Measurements from ENCODE around the gene ANKRD9. TPM values are rescaled to one million over a fixed set of nuclear protein-coding genes. Genes with fewer than 3 reads are reported as not detected.

ANKRD9 gene
- total and polyA plus RNA-seq, 4 experiments from 2014 or later = 0.69 to 2.5 (median 1.8) TPM; not detected in 1

- DNase-seq = no peak
- Mint-ChIP-seq H3K4me3 (no peak overlapping the region), H3K4me1 (peaks cover 4 to 13% (median 6%) of the 10 kb centered on the region in 4 donors), H3K9me3 (peaks cover 0 to 2% (median 0%) of the 10 kb centered on the region in 8 donors), H3K27ac (no peak overlapping the region), H3K36me3 (no peaks in the 10 kb centered on the region), H3K27me3 (no peaks in the 10 kb centered on the region)
- H3K9me3 ChIP-seq (ENCODE audit: control insufficient read depth in 1 of 2, low read length in 2 of 2) = no peaks in the 10 kb centered on the region
- H3K36me3 ChIP-seq (ENCODE audit: insufficient read depth, low read length) = no peaks in the 10 kb centered on the region
- no peaks in the 10 kb centered on the region for H3K27me3 ChIP-seq (ENCODE audit: insufficient read depth, low read length)
- CTCF ChIA-PET (ENCODE audit: partially characterized antibody) = interaction anchor here (1.2 kb wide), 1 partner anchor 10 kb away, joined by 3 read pairs; no protein-coding TSS in a partner anchor
- H3K4me1 ChIP-seq (ENCODE audit: insufficient read depth, low read length) = peaks cover 10% of the 10 kb centered on the region
- POLR2A ChIA-PET (ENCODE audit: partially characterized antibody) = no interaction called here
- no peak overlapping the region for H3K4me3 ChIP-seq (ENCODE audit: low read length in 2 of 2)
- no peak overlapping the region for H3K27ac ChIP-seq (ENCODE audit: low read depth, low read length)
- intact Hi-C loops (cut with micrococcal nuclease) = no loop called here
Observed at GRCh38 chr14:102532204-102532658, 22.7 kb upstream of the ANKRD9 start.

DNA sequence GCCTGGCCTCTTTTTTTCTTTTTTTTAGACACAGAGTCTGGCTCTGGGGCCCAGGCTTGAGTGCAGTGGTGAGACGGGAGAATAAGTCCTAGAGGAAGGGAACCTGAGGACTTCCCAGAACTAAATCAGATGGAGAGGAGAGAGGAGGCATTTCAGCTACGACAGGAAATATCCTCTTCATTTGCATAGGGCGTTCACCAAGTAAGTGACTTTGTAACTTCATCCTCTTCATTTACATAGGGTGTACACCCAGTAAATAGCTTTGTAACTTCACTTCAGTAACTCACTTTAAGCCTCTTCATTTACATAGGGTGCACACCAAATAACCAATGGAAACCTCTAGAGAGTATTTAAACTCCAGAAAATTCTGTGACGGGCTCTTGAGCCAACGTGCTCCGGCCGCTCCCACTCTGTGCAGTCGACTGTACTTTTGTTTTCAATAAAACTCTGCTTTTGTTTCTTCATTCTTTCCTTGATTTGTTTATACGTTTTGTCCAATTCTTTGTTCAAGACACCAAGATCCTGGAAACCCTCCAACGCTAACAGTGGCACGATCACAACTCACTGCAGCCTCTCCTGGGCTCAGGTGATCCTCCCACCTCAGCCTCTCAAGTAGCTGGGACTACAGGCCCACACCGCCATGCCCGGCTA is 21.4 kb upstream of the ANKRD9 start:
- H3K9me3 Mint-ChIP-seq = peaks cover 0 to 2% (median 0%) of the 10 kb centered on the region in 8 donors
- H3K36me3 Mint-ChIP-seq = no peaks in the 10 kb centered on the region
- Histone ChIP-seq H3K9me3 (ENCODE audit: control insufficient read depth in 1 of 2, low read length in 2 of 2) (no peaks in the 10 kb centered on the region), H3K4me1 (ENCODE audit: insufficient read depth, low read length) (peaks cover 10% of the 10 kb centered on the region), H3K27ac (ENCODE audit: low read depth, low read length) (no peak overlapping the region), H3K36me3 (ENCODE audit: insufficient read depth, low read length) (no peaks in the 10 kb centered on the region), H3K4me3 (ENCODE audit: low read length in 2 of 2) (no peak overlapping the region), H3K27me3 (ENCODE audit: insufficient read depth, low read length) (no peaks in the 10 kb centered on the region)
- ChIA-PET POLR2A (ENCODE audit: partially characterized antibody) (no interaction called here), CTCF (ENCODE audit: partially characterized antibody) (no interaction called here)
- intact Hi-C loops (cut with micrococcal nuclease) = no loop called here
- peak overlapping the region in 6 of 7 donors; percentile 4 to 80 (median 48) for H3K27ac Mint-ChIP-seq
- H3K4me3 Mint-ChIP-seq = peak overlapping the region in 3 of 8 donors; percentile 46 to 70 (median 50)
- H3K27me3 Mint-ChIP-seq = no peaks in the 10 kb centered on the region
- H3K4me1 Mint-ChIP-seq = peaks cover 4 to 13% (median 7%) of the 10 kb centered on the region in 4 donors
- DNase-seq = no peak

GRCh38 chr14:102528431-102529170 is 19.0 kb upstream of the ANKRD9 start:
- no peak overlapping the region for H3K27ac ChIP-seq (ENCODE audit: low read depth, low read length)
- intact Hi-C loops (cut with micrococcal nuclease) = no loop called here

GRCh38 chr14:102525929-102526497 is 16.4 kb upstream of the ANKRD9 start:
- H3K36me3 Mint-ChIP-seq = no peaks in the 10 kb centered on the region
- POLR2A ChIA-PET (ENCODE audit: partially characterized antibody) = interaction anchor here (1.1 to 1.2 kb wide), 2 partner anchors 45 to 164 kb away, joined by 3 read pairs; partner anchors contain the start of genes CINP and TECPR2
- no peak overlapping the region for H3K4me3 ChIP-seq (ENCODE audit: low read length in 2 of 2)
- H3K36me3 ChIP-seq (ENCODE audit: insufficient read depth, low read length) = no peaks in the 10 kb centered on the region
- no peaks in the 10 kb centered on the region for H3K27me3 Mint-ChIP-seq
- peaks cover 17 to 40% (median 27%) of the 10 kb centered on the region in 4 donors for H3K4me1 Mint-ChIP-seq
- intact Hi-C loops (cut with micrococcal nuclease) = loop anchor here (1.0 to 2.0 kb wide), 2 partner anchors 66 to 169 kb away; partner anchors contain the start of gene RCOR1
- H3K4me1 ChIP-seq (ENCODE audit: insufficient read depth, low read length) = peaks cover 27% of the 10 kb centered on the region
- DNase-seq = no peak
- H3K27ac ChIP-seq (ENCODE audit: low read depth, low read length) = no peak overlapping the region
- H3K27me3 ChIP-seq (ENCODE audit: insufficient read depth, low read length) = no peaks in the 10 kb centered on the region
- peaks cover 0 to 2% (median 0%) of the 10 kb centered on the region in 8 donors for H3K9me3 Mint-ChIP-seq
- no peaks in the 10 kb centered on the region for H3K9me3 ChIP-seq (ENCODE audit: control insufficient read depth in 1 of 2, low read length in 2 of 2)
- CTCF ChIA-PET (ENCODE audit: partially characterized antibody) = interaction anchor here (0.6 to 12.2 kb wide), 10 partner anchors 10 to 212 kb away, joined by 3 to 252 read pairs (median 6); partner anchors contain the start of gene ANKRD9
- peak overlapping the region in 6 of 7 donors; percentile 70 to 95 (median 86) for H3K27ac Mint-ChIP-seq
- H3K4me3 Mint-ChIP-seq = peak overlapping the region in 6 of 8 donors; percentile 71 to 92 (median 80)

More at GRCh38 chr14:102528431-102529170, 19.0 kb upstream of the ANKRD9 start:
- Histone ChIP-seq H3K4me1 (ENCODE audit: insufficient read depth, low read length) (peaks cover 23% of the 10 kb centered on the region), H3K27me3 (ENCODE audit: insufficient read depth, low read length) (no peaks in the 10 kb centered on the region), H3K9me3 (ENCODE audit: control insufficient read depth in 1 of 2, low read length in 2 of 2) (no peaks in the 10 kb centered on the region), H3K36me3 (ENCODE audit: insufficient read depth, low read length) (no peaks in the 10 kb centered on the region), H3K4me3 (ENCODE audit: low read length in 2 of 2) (no peak overlapping the region)
- Mint-ChIP-seq H3K9me3 (peaks cover 0 to 2% (median 0%) of the 10 kb centered on the region in 8 donors), H3K4me1 (peaks cover 14 to 34% (median 23%) of the 10 kb centered on the region in 4 donors), H3K36me3 (no peaks in the 10 kb centered on the region), H3K4me3 (no peak overlapping the region), H3K27ac (peak overlapping the region in 1 of 7 donors; percentile 29), H3K27me3 (no peaks in the 10 kb centered on the region)
- ChIA-PET CTCF (ENCODE audit: partially characterized antibody) (interaction anchor here (1.5 kb wide), 1 partner anchor 66 kb away, joined by 6 read pairs; no protein-coding TSS in a partner anchor), POLR2A (ENCODE audit: partially characterized antibody) (no interaction called here)
- DNase-seq = no peak

DNA sequence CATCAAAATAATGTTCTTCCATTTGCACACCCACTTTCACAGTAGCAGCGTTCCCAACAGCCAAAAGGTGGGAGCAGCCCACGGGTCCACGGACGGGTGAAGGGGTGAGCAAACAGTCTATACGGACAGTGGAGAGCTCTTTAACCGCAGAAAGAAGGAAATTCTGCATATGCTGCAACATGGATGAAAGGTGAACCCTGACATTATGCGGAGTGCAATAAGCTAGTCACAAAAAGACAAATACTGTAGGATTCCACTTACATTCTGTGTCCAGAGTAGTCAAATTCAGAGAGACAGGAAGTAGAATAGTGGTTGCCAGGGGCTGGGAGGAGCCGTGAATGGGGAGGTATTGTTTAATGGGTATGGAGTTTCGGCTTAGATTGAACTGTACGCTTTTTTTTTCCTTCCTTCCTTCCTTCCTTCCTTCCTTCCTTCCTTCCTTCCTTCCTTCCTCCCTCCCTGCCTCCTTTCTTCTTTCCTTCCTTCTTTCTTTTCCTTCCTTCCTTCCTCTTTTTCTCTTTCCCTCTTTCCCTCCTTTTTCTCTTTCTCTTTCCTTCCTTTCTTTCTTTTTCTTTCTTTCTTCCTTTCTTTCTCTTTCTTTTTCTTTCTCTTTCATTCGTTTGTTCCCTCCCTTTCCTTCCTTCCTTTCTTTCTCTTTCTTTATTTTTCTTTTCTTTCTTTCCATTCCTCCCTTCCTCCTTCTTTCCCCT is 15.8 kb upstream of the ANKRD9 start:
- no peaks in the 10 kb centered on the region for H3K9me3 ChIP-seq (ENCODE audit: control insufficient read depth in 1 of 2, low read length in 2 of 2)
- H3K4me3 ChIP-seq (ENCODE audit: low read length in 2 of 2) = peak overlapping the region; percentile 59 to 87
- peaks cover 16 to 34% (median 24%) of the 10 kb centered on the region in 4 donors for H3K4me1 Mint-ChIP-seq
- CTCF ChIA-PET (ENCODE audit: partially characterized antibody) = interaction anchor here (0.6 to 12.2 kb wide), 17 partner anchors 9 to 393 kb away, joined by 3 to 252 read pairs (median 5); partner anchors contain the start of genes ANKRD9 and ZNF839
- peak overlapping the region; percentile 48 for H3K27ac ChIP-seq (ENCODE audit: low read depth, low read length)
- peak; percentile 48 to 69 (median 57) for DNase-seq
- H3K4me1 ChIP-seq (ENCODE audit: insufficient read depth, low read length) = peaks cover 22% of the 10 kb centered on the region
- no peaks in the 10 kb centered on the region for H3K27me3 Mint-ChIP-seq
- peaks cover 0 to 2% (median 0%) of the 10 kb centered on the region in 8 donors for H3K9me3 Mint-ChIP-seq
- H3K36me3 ChIP-seq (ENCODE audit: insufficient read depth, low read length) = no peaks in the 10 kb centered on the region
- H3K27me3 ChIP-seq (ENCODE audit: insufficient read depth, low read length) = no peaks in the 10 kb centered on the region
- peak overlapping the region; percentile 80 to 93 (median 89) for H3K4me3 Mint-ChIP-seq
- POLR2A ChIA-PET (ENCODE audit: partially characterized antibody) = interaction anchor here (1.0 to 2.9 kb wide), 7 partner anchors 16 to 169 kb away, joined by 3 to 9 read pairs (median 4); partner anchors contain the start of genes ANKRD9, CINP, RCOR1 and TECPR2
- intact Hi-C loops (cut with micrococcal nuclease) = loop anchor here (1.0 to 2.0 kb wide), 2 partner anchors 67 to 169 kb away; partner anchors contain the start of gene RCOR1
- H3K36me3 Mint-ChIP-seq = no peaks in the 10 kb centered on the region
- peak overlapping the region; percentile 70 to 95 (median 90) for H3K27ac Mint-ChIP-seq

DNA sequence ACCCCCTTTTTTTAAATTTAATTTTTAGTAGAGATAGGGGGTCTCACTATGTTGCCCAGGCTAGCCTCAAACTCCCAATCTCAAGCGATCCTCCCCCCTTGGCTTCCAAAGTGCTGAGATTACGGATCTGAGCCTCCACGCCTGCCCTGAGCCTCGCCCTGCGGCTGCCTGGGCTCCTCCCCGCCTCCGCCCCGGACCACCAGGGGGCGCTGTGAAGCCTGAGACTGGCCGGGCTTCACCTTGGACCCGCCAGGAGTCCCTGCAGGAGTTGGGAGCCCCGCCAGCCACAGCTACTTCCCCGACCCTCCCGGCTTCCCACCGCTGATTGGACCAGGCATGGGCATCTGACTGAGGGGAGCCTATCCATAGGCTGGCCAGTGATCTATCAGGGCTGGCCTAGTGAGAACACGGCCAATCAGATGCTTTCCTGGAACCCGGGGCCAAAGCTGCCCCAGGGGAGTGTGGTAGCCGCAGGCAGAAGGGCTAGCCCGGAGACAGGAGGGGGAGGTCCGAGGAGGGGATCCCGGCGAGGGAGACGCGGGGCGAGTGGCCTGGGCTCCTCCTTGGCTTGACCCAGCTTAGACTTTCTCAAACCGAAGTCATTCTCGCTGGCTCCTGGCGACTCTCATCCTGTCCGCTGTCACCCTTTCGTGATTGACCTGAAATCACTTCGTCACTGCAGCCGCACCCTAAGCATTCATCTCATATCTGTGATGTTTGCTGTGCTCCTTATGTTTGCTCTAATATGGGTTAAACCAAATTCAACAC is 15.1 kb upstream of the ANKRD9 start:
- ChIA-PET CTCF (ENCODE audit: partially characterized antibody) (interaction anchor here (0.6 to 12.2 kb wide), 16 partner anchors 9 to 393 kb away, joined by 3 to 252 read pairs (median 6); partner anchors contain the start of genes ANKRD9 and ZNF839), POLR2A (ENCODE audit: partially characterized antibody) (interaction anchor here (0.7 to 2.9 kb wide), 7 partner anchors 15 to 170 kb away, joined by 3 to 9 read pairs (median 4); partner anchors contain the start of genes ANKRD9 and RCOR1)
- no peaks in the 10 kb centered on the region for H3K27me3 ChIP-seq (ENCODE audit: insufficient read depth, low read length)
- Mint-ChIP-seq H3K4me1 (peaks cover 14 to 31% (median 24%) of the 10 kb centered on the region in 4 donors), H3K36me3 (no peaks in the 10 kb centered on the region), H3K27me3 (no peaks in the 10 kb centered on the region), H3K4me3 (peak overlapping the region; percentile 80 to 93 (median 89)), H3K9me3 (no peaks in the 10 kb centered on the region), H3K27ac (peak overlapping the region; percentile 70 to 95 (median 90))
- intact Hi-C loops (cut with micrococcal nuclease) = loop anchor here (1.0 to 5.0 kb wide), 3 partner anchors 68 to 393 kb away; partner anchors contain the start of gene RCOR1
- no peaks in the 10 kb centered on the region for H3K36me3 ChIP-seq (ENCODE audit: insufficient read depth, low read length)
- peak overlapping the region; percentile 48 for H3K27ac ChIP-seq (ENCODE audit: low read depth, low read length)
- H3K9me3 ChIP-seq (ENCODE audit: control insufficient read depth in 1 of 2, low read length in 2 of 2) = no peaks in the 10 kb centered on the region
- peak; percentile 84 to 91 (median 87) for DNase-seq
- H3K4me1 ChIP-seq (ENCODE audit: insufficient read depth, low read length) = peaks cover 22% of the 10 kb centered on the region
- peak overlapping the region; percentile 59 to 87 for H3K4me3 ChIP-seq (ENCODE audit: low read length in 2 of 2)
